SK-N-SH (cell line): ENCODE measurements around the gene ADAMTS13. TPM values are rescaled to one million over a fixed set of nuclear protein-coding genes. Genes with fewer than 3 reads are reported as not detected.
A peak's percentile ranks its signal among the peaks of the same experiment; 100 is the strongest.

Experiments
- CTCF ChIA-PET: fragments of 300-600, 350-600 bp; formaldehyde crosslinking; extraction: SDS; loops from one replicate; lab custom pipeline; 2021; lab: Yijun Ruan, JAX
- POLR2A ChIA-PET: fragments of 350-600 bp; sonication (Branson Sonifier 250); formaldehyde crosslinking; extraction: SDS; loops from one replicate; lab custom pipeline; 2020; ENCODE audit warnings: antibody characterized with exemption, inconsistent platforms; lab: Yijun Ruan, JAX
- DNase-seq: peaks from one replicate; pipeline ENCODE4 v3.0.0; 2012
- H2AFZ ChIP-seq: fragments of 200-600 bp; sonication (generic); 2 replicates; pipeline ENCODE4 v1.8.1; 2016; ENCODE audit warnings: antibody characterized with exemption, mild to moderate bottlenecking, low read depth
- H3F3A ChIP-seq: fragments of 200-600 bp; sonication (generic); replicated peaks from 2 replicates; pipeline ENCODE3; 2016; ENCODE audit warnings: antibody characterized with exemption, mild to moderate bottlenecking; ENCODE audit not compliant: insufficient read depth
- H3K27ac ChIP-seq, 2 experiments: fragments of 200-500 bp in 1 of 2; fragments of 200-600 bp in 1 of 2; sonication (Bioruptor generic) in 1 of 2; sonication (generic), shearing (Covaris generic) in 1 of 2; 2 replicates each; pipeline versions ENCODE4 v1.5.1 to v1.6.1; 2014 to 2016; ENCODE audit warnings: low read depth in 2 of 2, inconsistent platforms in 1 of 2, low read length in 1 of 2, mild to moderate bottlenecking in 1 of 2, mixed read lengths in 1 of 2
- H3K27me3 ChIP-seq: fragments of 200-600 bp; sonication (generic), shearing (Covaris generic); 2 replicates; pipeline ENCODE4 v1.6.1; 2016; ENCODE audit warnings: mixed run types; ENCODE audit not compliant: insufficient read depth
- H3K36me3 ChIP-seq, 2 experiments: fragments of 200-500 bp in 1 of 2; fragments of 200-600 bp in 1 of 2; sonication (Bioruptor generic) in 1 of 2; sonication (generic) in 1 of 2; replicated peaks in 1 of 2; 2 replicates each; pipeline versions ENCODE3 to v1.5.1; 2014 to 2016; ENCODE audit warnings: low read length in 1 of 2, mild to moderate bottlenecking in 1 of 2; ENCODE audit not compliant: insufficient read depth in 2 of 2, control insufficient read depth in 1 of 2
- H3K4me1 ChIP-seq, 2 experiments: fragments of 200-500 bp in 1 of 2; fragments of 200-600 bp in 1 of 2; sonication (Bioruptor generic) in 1 of 2; sonication (generic), shearing (Covaris generic) in 1 of 2; 2 replicates each; pipeline versions ENCODE4 v1.5.1 to v1.6.1; 2014 to 2016; ENCODE audit warnings: low read depth in 1 of 2, low read length in 1 of 2, mixed run types in 1 of 2; ENCODE audit not compliant: insufficient read depth in 2 of 2, control insufficient read depth in 1 of 2
- H3K4me2 ChIP-seq: fragments of 200-600 bp; sonication (generic), shearing (Covaris generic); 2 replicates; pipeline ENCODE4 v1.6.1; 2017; ENCODE audit warnings: mixed run types
- H3K4me3 ChIP-seq, 2 experiments: fragments of 200-500 bp in 1 of 2; fragments of 200-600 bp in 1 of 2; sonication (Bioruptor generic) in 1 of 2; sonication (generic), shearing (Covaris generic) in 1 of 2; 2 replicates each; pipeline versions ENCODE4 v1.5.1 to v1.8.1; 2014 to 2016; ENCODE audit warnings: low read depth in 2 of 2, inconsistent platforms in 1 of 2, low read length in 1 of 2, mild to moderate bottlenecking in 1 of 2, mixed read lengths in 1 of 2, moderate library complexity in 1 of 2
- H3K79me2 ChIP-seq: fragments of 200-600 bp; sonication (generic); 2 replicates; pipeline ENCODE4 v1.8.1; 2017; ENCODE audit warnings: mild to moderate bottlenecking; ENCODE audit not compliant: insufficient read depth
- H3K9ac ChIP-seq: fragments of 200-600 bp; sonication (generic); 2 replicates; pipeline ENCODE4 v1.6.1; 2017; ENCODE audit warnings: mixed run types
- H3K9me2 ChIP-seq: fragments of 200-600 bp; sonication (generic); 2 replicates; pipeline ENCODE4 v1.6.1; 2017; ENCODE audit warnings: mixed run types
- H3K9me3 ChIP-seq: fragments of 200-600 bp; sonication (generic); 2 replicates; pipeline ENCODE4 v1.6.1; 2017; ENCODE audit warnings: mixed run types, mild to moderate bottlenecking, moderate library complexity
- H4K20me1 ChIP-seq: fragments of 200-600 bp; sonication (generic); 2 replicates; pipeline ENCODE4 v1.6.1; 2017; ENCODE audit warnings: mild to moderate bottlenecking, mixed run types; ENCODE audit not compliant: insufficient read depth
- EZH2phosphoT487 ChIP-seq: fragments of 200-600 bp; sonication (generic); IDR thresholded peaks from 2 replicates; pipeline ENCODE4 v1.6.1; 2017; ENCODE audit warnings: low read depth, mixed run types, mild to moderate bottlenecking, antibody characterized with exemption, moderate library complexity, borderline replicate concordance
- FOSL2 ChIP-seq: IDR thresholded peaks from 2 replicates; pipeline ENCODE4 v1.4.0; 2012; ENCODE audit warnings: low read depth, mild to moderate bottlenecking, moderate library complexity, borderline replicate concordance
- FOXJ3 ChIP-seq: sonication (generic); formaldehyde crosslinking; IDR thresholded peaks from 2 replicates; pipeline ENCODE4 v1.5.1; 2020; ENCODE audit warnings: mild to moderate bottlenecking, missing genetic modification reagents
- GABPA ChIP-seq: IDR thresholded peaks from 2 replicates; pipeline ENCODE4 v1.4.0; 2012; ENCODE audit warnings: low read depth, mild to moderate bottlenecking
- GATA2 ChIP-seq: sonication (generic); formaldehyde crosslinking; IDR thresholded peaks from 2 replicates; pipeline ENCODE4 v1.5.0; 2020; ENCODE audit warnings: mild to moderate bottlenecking, missing genetic modification reagents
- JUND ChIP-seq: IDR thresholded peaks from 2 replicates; pipeline ENCODE4 v1.4.0; 2012
- MXI1 ChIP-seq: IDR thresholded peaks from 2 replicates; pipeline ENCODE4 v1.6.1; 2012; ENCODE audit warnings: mild to moderate bottlenecking, low read depth, low read length, improper control_type of control experiment
- NFIC ChIP-seq: IDR thresholded peaks from 2 replicates; pipeline ENCODE4 v1.4.0; 2012; ENCODE audit warnings: borderline replicate concordance
- RCOR1 ChIP-seq: fragments of 150-350 bp; IDR thresholded peaks from 2 replicates; pipeline ENCODE4 v1.6.1; 2017; ENCODE audit warnings: antibody characterized with exemption, low read length
- SMC3 ChIP-seq: IDR thresholded peaks from 2 replicates; pipeline ENCODE4 v1.6.1; 2012; ENCODE audit warnings: low read depth, low read length, improper control_type of control experiment
- TCF12 ChIP-seq: IDR thresholded peaks from 2 replicates; pipeline ENCODE4 v1.4.0; 2012
- TEAD4 ChIP-seq: IDR thresholded peaks from 2 replicates; pipeline ENCODE4 v1.4.0; 2012; ENCODE audit warnings: mild to moderate bottlenecking, borderline replicate concordance; ENCODE audit not compliant: insufficient read depth
- WGBS: methylation state at CpG from one replicate; pipeline ENCODE4 v1.1.6; 2017; ENCODE audit warnings: low lambda C conversion rate; 5-methylcytosine and 5-hydroxymethylcytosine counted together
- polyA plus RNA-seq, 3 experiments: library from polyadenylated mRNA; depleted of rRNA; stranded (reverse); fragments of >200 nt; gene quantifications; 2 replicates each; pipeline ENCODE4 v1.2.3, GENCODE V29; 2012
- TF ChIP-seq, protein P1 (sequence below): fragments of 150-350 bp; IDR thresholded peaks from 2 replicates; pipeline ENCODE4 v1.6.1; 2016; ENCODE audit warnings: mild to moderate bottlenecking, low read depth, low read length
- TF ChIP-seq, protein P2 (sequence below): IDR thresholded peaks from 2 replicates; pipeline ENCODE4; 2012
- TF ChIP-seq, protein P3 (sequence below): IDR thresholded peaks from 2 replicates; pipeline ENCODE4 v1.4.0; 2012; ENCODE audit warnings: low read depth, borderline replicate concordance
- TF ChIP-seq, protein P4 (sequence below): IDR thresholded peaks from 2 replicates; pipeline ENCODE4 v1.4.0; 2012; ENCODE audit warnings: low read depth

ADAMTS13 gene
- polyA plus RNA-seq, 1 of the 3 experiments (the other 2 are of a cell fraction): 10.6 TPM

DNA sequence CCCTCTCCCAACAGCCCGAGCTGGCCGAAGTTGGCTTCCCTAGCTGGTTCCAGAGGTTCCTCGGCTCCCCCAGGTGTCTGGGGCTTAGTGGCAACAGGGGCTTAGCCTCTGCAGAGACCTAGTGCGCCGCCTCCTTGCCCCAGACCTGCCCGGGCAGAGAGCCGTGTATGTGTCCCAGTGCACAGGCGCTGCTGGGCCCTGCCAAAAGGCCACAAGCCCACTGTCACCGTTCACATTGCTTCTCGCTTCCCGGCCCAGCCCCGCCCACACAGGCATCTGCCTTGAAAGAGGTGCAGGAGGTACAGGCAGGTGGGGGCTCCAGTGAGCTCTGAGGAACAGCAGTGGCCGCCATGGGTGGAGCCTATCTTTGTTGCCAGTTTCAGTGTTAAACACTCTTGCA, 35.1 kb downstream of the ADAMTS13 start (continued):
- no peak for TF ChIP-seq SMC3
- no peak for TF ChIP-seq GATA2 (CRISPR knock-in tag)
- TF ChIP-seq TCF12: no peak
- TF ChIP-seq, protein P1, sequence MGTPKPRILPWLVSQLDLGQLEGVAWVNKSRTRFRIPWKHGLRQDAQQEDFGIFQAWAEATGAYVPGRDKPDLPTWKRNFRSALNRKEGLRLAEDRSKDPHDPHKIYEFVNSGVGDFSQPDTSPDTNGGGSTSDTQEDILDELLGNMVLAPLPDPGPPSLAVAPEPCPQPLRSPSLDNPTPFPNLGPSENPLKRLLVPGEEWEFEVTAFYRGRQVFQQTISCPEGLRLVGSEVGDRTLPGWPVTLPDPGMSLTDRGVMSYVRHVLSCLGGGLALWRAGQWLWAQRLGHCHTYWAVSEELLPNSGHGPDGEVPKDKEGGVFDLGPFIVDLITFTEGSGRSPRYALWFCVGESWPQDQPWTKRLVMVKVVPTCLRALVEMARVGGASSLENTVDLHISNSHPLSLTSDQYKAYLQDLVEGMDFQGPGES: no peak
- no peak for TF ChIP-seq EZH2phosphoT487
- TF ChIP-seq, all 33 proteins: peak for 0

DNA sequence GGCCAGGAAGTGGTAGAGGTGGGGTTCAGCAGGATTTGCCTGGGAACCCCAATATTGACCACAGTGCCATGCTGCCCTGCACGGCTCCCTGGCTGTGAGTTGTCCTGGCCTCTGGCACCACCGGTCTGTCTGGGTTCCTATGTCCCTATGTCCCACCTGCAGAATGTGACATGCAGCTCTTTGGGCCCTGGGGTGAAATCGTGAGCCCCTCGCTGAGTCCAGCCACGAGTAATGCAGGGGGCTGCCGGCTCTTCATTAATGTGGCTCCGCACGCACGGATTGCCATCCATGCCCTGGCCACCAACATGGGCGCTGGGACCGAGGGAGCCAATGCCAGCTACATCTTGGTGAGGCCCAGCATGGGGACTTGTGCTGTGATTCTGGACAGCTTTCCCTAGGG, 35.6 kb downstream of the ADAMTS13 start:
- CTCF ChIA-PET: interaction anchor here (1.1 to 1.7 kb wide), 4 partner anchors 8 to 21 kb away, joined by 3 to 5 read pairs (median 4); no protein-coding TSS in a partner anchor
- H3K27ac ChIP-seq: no peak overlapping the region
- POLR2A ChIA-PET: no interaction called here
- TF ChIP-seq JUND (no peak), RCOR1 (no peak), GABPA (no peak), MXI1 (no peak)
- no peaks in the 10 kb centered on the region for H3K79me2 ChIP-seq
- H3K9me3 ChIP-seq: no peaks in the 10 kb centered on the region
- H3K4me3 ChIP-seq: no peak overlapping the region
- H3K27me3 ChIP-seq: no peaks in the 10 kb centered on the region
- no peaks in the 10 kb centered on the region for H3K36me3 ChIP-seq
- no peaks in the 10 kb centered on the region for H4K20me1 ChIP-seq
- H3K4me2 ChIP-seq: no peak overlapping the region
- no peak overlapping the region for H3K9ac ChIP-seq
- no peak for DNase-seq
- H3K4me1 ChIP-seq: peaks cover 0 to 28% of the 10 kb centered on the region in 2 experiments; a peak in 1 of 4 replicates
- no peak overlapping the region for H2AFZ ChIP-seq
- WGBS: 95% methylated on average over 10 of the region's 11 CpGs
- peaks cover 2% of the 10 kb centered on the region for H3F3A ChIP-seq
- no peaks in the 10 kb centered on the region for H3K9me2 ChIP-seq

DNA sequence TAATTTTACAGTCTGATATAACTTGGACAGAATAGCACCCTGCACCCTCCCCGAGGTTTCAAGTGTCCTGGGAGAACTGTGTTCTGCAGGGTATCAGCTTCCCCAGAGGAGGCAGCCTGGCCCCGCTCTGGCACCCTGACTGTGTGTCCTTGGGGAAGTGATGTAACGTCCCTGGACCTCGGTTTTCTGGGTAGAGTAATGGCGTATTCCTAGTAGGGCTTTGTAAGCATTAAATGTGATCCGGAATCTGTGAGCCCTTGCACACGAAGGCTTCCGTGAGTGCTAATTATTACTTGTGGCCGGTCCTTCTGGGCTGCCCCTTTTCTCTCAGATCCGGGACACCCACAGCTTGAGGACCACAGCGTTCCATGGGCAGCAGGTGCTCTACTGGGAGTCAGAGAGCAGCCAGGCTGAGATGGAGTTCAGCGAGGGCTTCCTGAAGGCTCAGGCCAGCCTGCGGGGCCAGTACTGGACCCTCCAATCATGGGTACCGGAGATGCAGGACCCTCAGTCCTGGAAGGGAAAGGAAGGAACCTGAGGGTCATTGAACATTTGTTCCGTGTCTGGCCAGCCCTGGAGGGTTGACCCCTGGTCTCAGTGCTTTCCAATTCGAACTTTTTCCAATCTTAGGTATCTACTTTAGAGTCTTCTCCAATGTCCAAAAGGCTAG, 36.6 kb downstream of the ADAMTS13 start:
- peaks cover 2% of the 10 kb centered on the region for H3F3A ChIP-seq
- H3K9me3 ChIP-seq: no peaks in the 10 kb centered on the region
- H3K27ac ChIP-seq: peak overlapping the region in 1 of 2 experiments; percentile 76; a peak in 2 of 4 replicates
- CTCF ChIA-PET: interaction anchor here (0.9 to 1.6 kb wide), 6 partner anchors 9 to 271 kb away, joined by 3 to 8 read pairs (median 3); no protein-coding TSS in a partner anchor
- H4K20me1 ChIP-seq: no peaks in the 10 kb centered on the region
- H3K27me3 ChIP-seq: no peaks in the 10 kb centered on the region
- H3K4me2 ChIP-seq: peak overlapping the region; percentile 93
- 73% methylated on average over 7 of the region's 16 CpGs for WGBS
- H3K9me2 ChIP-seq: no peaks in the 10 kb centered on the region
- H3K36me3 ChIP-seq: peaks cover 0 to 2% of the 10 kb centered on the region in 2 experiments
- DNase-seq: peak; percentile 52
- H3K4me1 ChIP-seq: peaks cover 0 to 26% of the 10 kb centered on the region in 2 experiments; a peak in 1 of 4 replicates
- POLR2A ChIA-PET: interaction anchor here (0.8 to 2.0 kb wide), 10 partner anchors 9 to 177 kb away, joined by 3 to 15 read pairs (median 4); partner anchors contain the start of genes DBH, MED22, REXO4 and RPL7A
- H3K79me2 ChIP-seq: no peaks in the 10 kb centered on the region
- TF ChIP-seq, protein P2, sequence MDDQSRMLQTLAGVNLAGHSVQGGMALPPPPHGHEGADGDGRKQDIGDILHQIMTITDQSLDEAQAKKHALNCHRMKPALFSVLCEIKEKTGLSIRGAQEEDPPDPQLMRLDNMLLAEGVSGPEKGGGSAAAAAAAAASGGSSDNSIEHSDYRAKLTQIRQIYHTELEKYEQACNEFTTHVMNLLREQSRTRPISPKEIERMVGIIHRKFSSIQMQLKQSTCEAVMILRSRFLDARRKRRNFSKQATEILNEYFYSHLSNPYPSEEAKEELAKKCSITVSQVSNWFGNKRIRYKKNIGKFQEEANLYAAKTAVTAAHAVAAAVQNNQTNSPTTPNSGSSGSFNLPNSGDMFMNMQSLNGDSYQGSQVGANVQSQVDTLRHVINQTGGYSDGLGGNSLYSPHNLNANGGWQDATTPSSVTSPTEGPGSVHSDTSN: no peak
- no peak for TF ChIP-seq FOXJ3
- TF ChIP-seq, protein P3, sequence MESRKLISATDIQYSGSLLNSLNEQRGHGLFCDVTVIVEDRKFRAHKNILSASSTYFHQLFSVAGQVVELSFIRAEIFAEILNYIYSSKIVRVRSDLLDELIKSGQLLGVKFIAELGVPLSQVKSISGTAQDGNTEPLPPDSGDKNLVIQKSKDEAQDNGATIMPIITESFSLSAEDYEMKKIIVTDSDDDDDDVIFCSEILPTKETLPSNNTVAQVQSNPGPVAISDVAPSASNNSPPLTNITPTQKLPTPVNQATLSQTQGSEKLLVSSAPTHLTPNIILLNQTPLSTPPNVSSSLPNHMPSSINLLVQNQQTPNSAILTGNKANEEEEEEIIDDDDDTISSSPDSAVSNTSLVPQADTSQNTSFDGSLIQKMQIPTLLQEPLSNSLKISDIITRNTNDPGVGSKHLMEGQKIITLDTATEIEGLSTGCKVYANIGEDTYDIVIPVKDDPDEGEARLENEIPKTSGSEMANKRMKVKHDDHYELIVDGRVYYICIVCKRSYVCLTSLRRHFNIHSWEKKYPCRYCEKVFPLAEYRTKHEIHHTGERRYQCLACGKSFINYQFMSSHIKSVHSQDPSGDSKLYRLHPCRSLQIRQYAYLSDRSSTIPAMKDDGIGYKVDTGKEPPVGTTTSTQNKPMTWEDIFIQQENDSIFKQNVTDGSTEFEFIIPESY: no peak
- no peak for TF ChIP-seq TEAD4
- no peak for TF ChIP-seq JUND
- no peak for TF ChIP-seq FOSL2
- no peak for TF ChIP-seq NFIC
- TF ChIP-seq MXI1: no peak
- TF ChIP-seq, protein P4, sequence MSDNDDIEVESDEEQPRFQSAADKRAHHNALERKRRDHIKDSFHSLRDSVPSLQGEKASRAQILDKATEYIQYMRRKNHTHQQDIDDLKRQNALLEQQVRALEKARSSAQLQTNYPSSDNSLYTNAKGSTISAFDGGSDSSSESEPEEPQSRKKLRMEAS: no peak
- TF ChIP-seq, all 33 proteins: peak for 0
- no peak overlapping the region for H3K9ac ChIP-seq
- H3K4me3 ChIP-seq: peak overlapping the region; percentile 78 to 85
- peak overlapping the region; percentile 91 for H2AFZ ChIP-seq
